Adrenal gland (tissue), 12 donors: ENCODE results near the gene GLIS1. TPM values are rescaled to one million over a fixed set of nuclear protein-coding genes. Genes with fewer than 3 reads are reported as not detected.

Experiments used
- DNase-seq, 7 donors: peaks; one replicate each; pipeline ENCODE4 v3.0.0-alpha.2; 2019 to 2020
- H3K27ac ChIP-seq, 5 donors: fragments of 200-600 bp; sonication (generic) in 4 of 5; 1 replicate in 3 of 5; 2 replicates in 2 of 5; pipeline versions ENCODE4 v1.5.1 to v1.8.0; 2016 to 2020; ENCODE audit warnings: mild to moderate bottlenecking in 1 of 5
- H3K27me3 ChIP-seq: fragments of 200-600 bp; 2 replicates; pipeline ENCODE4 v1.8.0; 2021
- H3K36me3 ChIP-seq, 2 donors: fragments of 200-600 bp; replicated peaks in 1 of 2; 1 replicate in 1 of 2; 2 replicates in 1 of 2; pipeline versions ENCODE4 v1.5.1 to v1.8.0; 2018 to 2022
- H3K4me1 ChIP-seq, 2 donors: fragments of 200-600 bp; replicated peaks in 1 of 2; 1 replicate in 1 of 2; 2 replicates in 1 of 2; pipeline versions ENCODE4 v1.5.1 to v1.8.0; 2018 to 2021
- H3K4me3 ChIP-seq, 4 donors: fragments of 200-600 bp; sonication (generic) in 3 of 4; one replicate each; pipeline ENCODE4 v1.5.1; 2016 to 2018
- H3K9me3 ChIP-seq, 3 donors: fragments of 200-600 bp; sonication (generic) in 1 of 3; replicated peaks in 1 of 3; 1 replicate in 2 of 3; 2 replicates in 1 of 3; pipeline versions ENCODE4 v1.5.1 to v1.8.0; 2016 to 2021
- CTCF ChIP-seq, 6 experiments: fragments of 450-650 bp in 4 of 6; fragments of 200-600 bp in 2 of 6; sonication (generic) in 1 of 6; IDR thresholded peaks; 1 replicate in 5 of 6; 2 replicates in 1 of 6; pipeline versions ENCODE4 v1.5.1 to v1.8.0; 2016 to 2021; ENCODE audit warnings: antibody characterized with exemption in 6 of 6, mild to moderate bottlenecking in 2 of 6, moderate library complexity in 1 of 6
- POLR2A ChIP-seq, 2 donors: fragments of 450-650 bp; IDR thresholded peaks; one replicate each; pipeline ENCODE4 v1.6.1; 2017; ENCODE audit warnings: antibody characterized with exemption in 2 of 2, mild to moderate bottlenecking in 2 of 2, moderate library complexity in 1 of 2
- WGBS, 4 donors: extraction: QIAGEN DNeasy Blood & Tissue Kit in 2 of 4; methylation state at CpG; one replicate each; pipeline versions ENCODE4 v1.1.5 to v1.1.7; 2013 to 2017; 5-methylcytosine and 5-hydroxymethylcytosine counted together
- intact Hi-C, 2 donors: fragments of 100-400 bp; cut with DNase I; formaldehyde crosslinking; loops; one replicate each; pipeline versions ENCODE4 v1.14.1 to v1.15.0; 2022 to 2023
- polyA plus RNA-seq, 3 donors: library from polyadenylated mRNA; stranded (reverse); fragments of 200-250 nt in 2 of 3; fragments of 350-450 nt in 1 of 3; fragmentation: Illumina TruSeq in 1 of 3; extraction: RNeasy Lipid Tissue Mini Kit (QIAGEN cat#74804) in 1 of 3; gene quantifications; one replicate each; pipeline ENCODE4 v1.2.3, GENCODE V29; 2013 to 2014
- total RNA-seq, 9 donors: library from RNA; depleted of rRNA in 4 of 9; stranded (reverse); fragments of >200 nt in 4 of 9; fragments of 120-200 nt in 1 of 9; fragmentation: NEBNext Ultra II Directional in 1 of 9; extraction: Animal tissue kit (Norgen Biotek cat#: 25700) in 1 of 9; gene quantifications; one replicate each; pipeline versions ENCODE4 v1.1.0 to v1.2.4, GENCODE V29; 2013 to 2023
- donor health status: healthy with polysubstance abuse.
- donor health status: Bipolar disorder and iron deficiency.
- donor health status: DM: yes; HTN: yes; CAD: no.
- donor health status: DM: no; HTN: no; CAD: no.
- donor health status: DM: no; HTN: no; CAD: no.
- donor health status: DM: yes; HTN: yes; CAD: no.

Gene GLIS1
- total and polyA plus RNA-seq, 12 donors, result 0.08 to 0.37 (median 0.14) TPM; not detected in 6

DNA sequence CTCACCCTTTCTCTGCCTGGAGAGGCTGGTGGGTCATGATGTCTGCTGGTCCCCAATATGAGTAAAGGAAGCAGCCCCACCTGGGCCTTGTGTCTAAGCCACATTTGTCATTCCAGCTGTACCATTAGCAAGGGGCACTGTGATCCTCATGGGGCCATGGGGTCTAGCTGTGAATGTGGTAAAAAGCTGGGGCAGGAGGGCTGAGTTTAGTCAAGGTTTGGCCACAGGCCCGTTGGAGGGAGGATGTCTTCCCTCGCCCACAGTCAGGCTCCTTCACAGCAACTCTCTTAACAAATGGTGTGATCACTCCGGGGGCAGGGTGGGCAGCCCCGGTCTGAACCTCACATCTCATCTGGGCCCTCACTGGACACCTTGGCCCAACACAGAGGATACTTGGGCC, 164.3 kb downstream of the GLIS1 start:
- intact Hi-C loops, result no loop called here
- Histone ChIP-seq H3K9me3 (no peaks in the 10 kb centered on the region), H3K27ac (no peak overlapping the region), H3K4me3 (no peak overlapping the region), H3K4me1 (no peaks in the 10 kb centered on the region), H3K27me3 (no peaks in the 10 kb centered on the region), H3K36me3 (no peaks in the 10 kb centered on the region)
- no peak for DNase-seq
- TF ChIP-seq POLR2A (IDR thresholded peaks at IDR 0.05) (no peak), CTCF (IDR thresholded peaks at IDR 0.05) (no peak)
- WGBS, 4 donors, result 63 to 78% (median 68%) methylated on average over 4 of the region's 4 CpGs

DNA sequence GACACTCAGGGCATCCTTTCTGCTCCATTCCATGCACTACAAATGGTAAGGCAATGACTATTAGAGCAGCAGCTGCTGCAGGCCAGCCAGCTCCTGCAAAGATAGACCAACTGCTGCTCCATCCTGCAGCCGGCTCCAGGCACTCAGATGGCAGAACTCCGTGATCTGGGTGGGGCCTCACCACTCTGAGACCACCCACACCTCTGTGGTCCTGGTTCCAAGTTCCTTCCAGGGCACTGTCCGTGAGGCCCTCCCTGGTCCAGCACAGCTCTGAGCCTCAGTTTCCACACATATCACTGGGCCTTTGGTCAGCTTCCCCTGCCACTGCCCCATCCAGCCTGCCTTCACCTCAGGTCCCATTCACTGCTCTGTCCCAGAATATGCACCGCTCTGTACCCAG, 165.0 kb downstream of the GLIS1 start:
- no peak for TF ChIP-seq CTCF (IDR thresholded peaks at IDR 0.05)
- Histone ChIP-seq H3K9me3 (no peaks in the 10 kb centered on the region), H3K4me3 (no peak overlapping the region), H3K27me3 (no peaks in the 10 kb centered on the region), H3K27ac (no peak overlapping the region), H3K4me1 (no peaks in the 10 kb centered on the region), H3K36me3 (no peaks in the 10 kb centered on the region)
- WGBS, 4 donors, result 76 to 95% (median 90%) methylated on average over 4 of the region's 4 CpGs
- no peak for DNase-seq
- intact Hi-C loops, result no loop called here

GRCh38 chr1:53573522-53573921, 165.4 kb downstream of the GLIS1 start:
- H3K4me1 ChIP-seq, result no peaks in the 10 kb centered on the region
- no peaks in the 10 kb centered on the region for H3K9me3 ChIP-seq
- intact Hi-C loops, result no loop called here
- 85 to 91% (median 88%) methylated on average over 8 of the region's 8 CpGs for whole genome bisulfite sequencing, 4 donors
- H3K4me3 ChIP-seq, result no peak overlapping the region
- H3K27ac ChIP-seq, result no peak overlapping the region
- no peaks in the 10 kb centered on the region for H3K36me3 ChIP-seq
- DNase-seq, result no peak
- H3K27me3 ChIP-seq, result no peaks in the 10 kb centered on the region
- no peak for TF ChIP-seq CTCF (IDR thresholded peaks at IDR 0.05)

DNA sequence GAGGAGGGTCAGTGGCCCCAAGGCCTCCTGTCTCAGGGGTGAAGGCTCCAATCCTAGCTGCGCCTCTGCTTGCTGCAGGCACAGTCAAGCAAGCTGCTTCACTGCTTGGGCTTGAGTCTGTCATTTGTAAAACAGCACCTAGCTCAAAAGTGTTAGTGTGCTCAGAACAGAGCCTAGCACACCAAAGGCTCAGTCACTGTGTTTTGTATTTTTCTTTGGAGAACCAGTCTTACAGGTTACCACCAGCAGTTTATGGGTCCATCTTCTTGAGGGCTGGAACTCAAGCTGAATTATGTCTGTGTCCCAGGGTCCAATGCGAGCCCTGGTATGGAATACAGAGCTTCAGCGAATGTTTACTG, 166.2 kb downstream of the GLIS1 start:
- H3K27ac ChIP-seq, result no peak overlapping the region
- no peak for DNase-seq
- whole genome bisulfite sequencing, 4 donors, result 80 to 92% (median 87%) methylated on average over 2 to 3 of the region's 3 CpGs
- H3K9me3 ChIP-seq, result no peaks in the 10 kb centered on the region
- H3K4me3 ChIP-seq, result no peak overlapping the region
- H3K27me3 ChIP-seq, result no peaks in the 10 kb centered on the region
- TF ChIP-seq POLR2A (IDR thresholded peaks at IDR 0.05), result no peak
- no peak for TF ChIP-seq CTCF (IDR thresholded peaks at IDR 0.05)
- intact Hi-C loops, result no loop called here
- H3K4me1 ChIP-seq, result no peaks in the 10 kb centered on the region
- no peaks in the 10 kb centered on the region for H3K36me3 ChIP-seq
